Kidney glomerular epithelial cell (primary cell): ENCODE measurements around the gene UBALD1.
"Not testable (repeated sequence)": the region's sequence is repeated elsewhere in the genome, so short reads cannot be mapped to it uniquely, and the experiment has no call there.

Experiments
- DNase-seq: peaks from one replicate; lab custom pipeline; 2025; lab: John Stamatoyannopoulos, UW

Gene UBALD1

DNA sequence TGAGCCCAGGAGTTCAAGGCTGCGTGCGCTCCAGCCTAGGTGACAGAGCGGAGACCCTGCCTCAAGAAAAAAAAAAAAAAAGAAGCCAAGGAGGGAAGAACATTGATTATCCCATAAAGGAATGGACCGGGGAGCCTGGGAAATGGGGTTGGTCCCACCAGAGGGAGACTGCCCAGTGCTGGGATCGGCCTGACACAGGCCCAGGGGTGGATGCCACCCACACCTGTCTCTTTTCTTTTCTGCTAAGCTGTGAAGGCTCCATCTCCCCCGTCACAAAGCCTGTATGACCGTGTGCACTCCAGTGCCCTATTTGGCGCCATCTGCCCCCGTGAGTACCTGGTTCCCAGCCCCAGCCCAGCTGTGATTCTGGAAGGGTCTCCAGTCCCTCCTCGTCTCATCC is 15.7 kb downstream of the UBALD1 start:
- no peak for DNase-seq

DNA sequence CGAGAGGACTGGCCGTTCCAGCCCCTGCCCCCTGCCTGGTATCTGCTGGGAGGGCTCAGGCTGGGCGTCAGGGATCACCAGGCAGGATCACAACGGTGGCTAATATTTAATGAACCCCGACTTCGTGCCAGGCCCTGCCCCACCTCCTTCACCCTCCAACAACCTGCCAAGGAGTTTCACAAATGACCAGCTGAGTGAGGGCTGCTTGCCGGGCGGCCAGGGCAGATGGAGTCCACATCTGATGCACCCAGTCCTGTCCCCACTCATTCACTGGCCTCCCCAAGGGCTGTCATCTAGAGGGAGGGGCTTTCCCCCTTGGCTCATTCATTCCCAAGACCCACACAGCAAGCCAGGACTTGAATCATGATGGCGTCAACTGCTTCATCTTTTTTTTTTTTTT is 17.5 kb downstream of the UBALD1 start:
- DNase-seq: peak; percentile 67

DNA sequence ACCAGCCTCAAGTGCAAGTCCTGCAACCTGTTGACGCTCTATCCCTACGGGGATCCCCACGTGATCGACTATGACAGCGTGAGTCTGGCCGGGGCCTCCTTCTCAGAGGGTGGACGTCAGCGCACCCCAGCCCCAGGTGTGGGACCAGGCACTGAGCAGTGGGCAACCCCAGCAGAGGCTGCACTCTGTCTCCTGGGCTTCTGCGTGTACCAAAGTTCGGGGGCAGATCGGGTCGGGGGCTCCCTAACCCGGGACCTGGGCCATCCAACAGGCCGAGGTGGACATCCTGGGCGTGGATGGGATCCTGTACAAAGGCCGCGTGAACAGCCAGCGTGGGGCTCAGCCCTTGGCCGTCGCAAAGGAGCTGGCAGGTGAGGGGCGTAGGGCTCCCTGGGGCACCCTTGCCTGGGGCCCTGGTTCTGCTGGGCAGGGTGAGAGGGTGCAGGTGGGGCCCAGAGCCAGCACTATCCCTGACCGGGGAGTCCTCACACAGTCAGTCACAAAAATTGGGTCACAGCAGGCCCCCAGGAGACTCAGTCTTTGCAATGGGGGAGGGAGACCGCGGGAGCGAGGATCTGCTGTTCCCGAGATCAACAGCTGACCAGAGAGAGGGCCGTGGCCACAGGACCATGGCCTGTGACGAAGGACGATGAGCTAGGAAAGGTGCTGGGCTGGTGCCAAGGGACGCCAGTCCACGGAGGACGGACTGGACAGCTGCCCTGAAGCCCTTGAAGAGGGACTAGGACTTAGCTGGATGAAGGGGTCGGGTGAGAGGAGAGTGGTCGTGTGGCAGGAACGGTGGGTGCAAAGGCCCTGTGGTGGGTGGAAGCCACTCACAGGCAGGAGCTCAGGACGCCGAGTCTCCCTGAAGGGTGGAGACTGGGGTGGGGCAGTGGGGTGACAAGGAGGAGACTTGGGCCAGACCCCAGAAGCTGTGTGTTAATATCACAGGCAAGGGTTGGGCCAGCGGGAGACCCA is 20.0 kb downstream of the UBALD1 start:
- no peak for DNase-seq

DNA sequence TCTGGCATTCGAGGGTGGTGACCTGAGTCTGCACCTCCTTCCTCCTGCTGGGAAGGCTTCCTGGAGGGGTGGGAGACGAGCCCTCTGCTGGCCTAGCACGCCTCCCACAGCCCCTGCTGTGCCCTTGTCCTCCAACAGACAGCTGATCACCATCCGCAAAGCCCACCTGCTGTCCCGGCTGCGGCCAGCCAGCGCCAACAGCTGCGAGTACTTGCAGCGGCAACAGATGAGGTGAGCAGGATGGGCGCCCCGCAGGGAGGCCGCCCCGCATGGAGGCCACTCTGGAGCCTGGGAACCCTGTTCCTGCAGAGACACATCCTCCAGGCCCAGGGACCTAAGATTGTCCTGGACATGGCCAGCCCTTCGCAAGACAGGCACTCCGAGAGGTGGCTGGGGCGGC is 21.6 kb downstream of the UBALD1 start:
- no peak for DNase-seq

DNA sequence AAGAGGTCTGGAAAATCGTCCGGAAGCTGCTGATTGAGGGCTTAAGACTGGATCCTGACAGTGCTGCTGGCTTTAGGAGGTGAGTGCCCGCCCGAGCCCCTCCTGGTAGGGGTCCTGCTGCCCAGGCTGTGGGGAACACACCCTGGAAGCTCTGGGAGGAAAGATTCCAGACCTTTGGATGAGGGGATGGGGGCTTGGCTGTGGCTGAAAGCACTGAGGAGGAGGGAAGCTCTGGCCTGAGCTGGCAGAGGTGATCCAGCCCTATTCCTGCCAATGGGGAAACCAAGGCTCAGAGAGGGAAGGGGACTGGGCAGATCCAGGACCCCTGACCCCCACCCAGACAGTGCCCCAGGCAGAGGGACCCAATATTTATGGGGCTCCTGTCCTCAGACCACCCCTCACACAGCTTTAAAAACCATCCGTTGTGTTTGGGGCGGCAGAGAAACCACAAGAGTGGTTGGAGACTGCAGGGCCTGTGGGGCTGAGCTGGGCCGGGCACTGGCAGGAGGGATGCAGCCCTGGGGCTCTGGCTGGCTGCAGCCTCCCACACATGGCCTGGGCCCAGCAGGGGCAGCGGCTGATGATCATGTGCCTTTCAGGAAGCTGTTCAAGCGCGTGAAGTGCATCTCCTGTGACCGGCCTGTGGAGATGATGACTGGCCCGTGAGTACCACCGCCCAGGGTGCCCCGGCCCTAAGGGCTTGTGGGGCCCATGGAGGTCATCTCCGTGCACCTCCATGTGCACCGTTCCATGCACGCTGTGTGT is 22.8 kb downstream of the UBALD1 start:
- DNase-seq: no peak

DNA sequence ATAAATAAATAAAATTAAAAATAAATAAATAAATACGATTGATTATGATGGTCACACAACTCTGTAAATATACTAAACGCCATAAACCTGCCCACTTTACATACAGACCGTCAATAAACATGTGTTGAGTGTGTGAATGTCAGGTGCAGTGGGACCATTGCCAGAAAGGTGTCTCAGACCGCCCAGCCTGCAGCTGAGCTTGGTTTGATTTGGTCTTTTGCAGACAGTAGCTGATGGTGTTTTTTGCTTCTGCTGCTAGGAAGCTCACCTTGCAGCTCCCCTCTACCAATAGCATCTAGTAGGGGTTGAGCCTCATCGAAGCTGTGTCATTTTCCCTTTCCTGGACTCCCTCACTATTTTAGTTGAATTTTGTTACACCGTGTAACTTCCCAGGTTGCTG is 23.5 kb downstream of the UBALD1 start:
- no peak for DNase-seq

DNA sequence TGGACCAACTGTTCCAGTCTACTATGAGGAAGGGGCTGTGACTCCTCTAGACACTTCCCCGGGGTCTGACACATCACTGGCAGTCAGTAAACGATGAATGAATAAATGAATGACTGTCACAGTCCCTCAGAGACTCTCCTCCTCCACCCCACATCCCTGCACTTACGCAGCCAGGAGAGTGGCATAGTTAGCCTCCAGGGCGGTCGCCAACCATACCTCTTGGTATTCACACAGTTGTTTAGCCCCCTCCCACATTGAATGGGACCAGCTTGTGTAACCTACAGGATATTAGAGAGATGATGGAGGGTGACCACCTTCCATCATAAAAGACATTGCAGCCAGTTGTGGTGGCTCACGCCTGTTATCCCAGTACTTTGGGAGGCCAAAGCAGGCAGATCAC is 25.7 kb downstream of the UBALD1 start:
- no peak for DNase-seq

DNA sequence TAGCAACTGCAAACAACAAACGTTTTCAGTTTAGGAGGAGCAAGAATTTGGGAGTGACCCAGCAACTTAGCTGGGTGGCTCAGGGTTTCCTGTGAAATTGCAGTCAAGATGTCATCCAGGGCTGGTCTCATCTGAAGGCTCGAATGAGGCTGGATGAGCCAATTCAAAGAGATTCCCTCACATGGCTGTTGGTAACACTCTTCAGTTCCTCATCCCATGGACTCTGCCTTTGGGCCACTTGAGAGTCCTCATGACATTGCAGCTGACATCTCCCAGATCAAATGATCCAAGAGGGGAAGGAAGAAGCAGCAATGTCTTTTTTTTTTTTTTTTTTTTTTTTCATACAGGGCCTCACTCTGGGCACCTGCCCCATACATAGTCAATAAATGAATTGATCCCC is 26.3 kb downstream of the UBALD1 start:
- DNase-seq: no peak

DNA sequence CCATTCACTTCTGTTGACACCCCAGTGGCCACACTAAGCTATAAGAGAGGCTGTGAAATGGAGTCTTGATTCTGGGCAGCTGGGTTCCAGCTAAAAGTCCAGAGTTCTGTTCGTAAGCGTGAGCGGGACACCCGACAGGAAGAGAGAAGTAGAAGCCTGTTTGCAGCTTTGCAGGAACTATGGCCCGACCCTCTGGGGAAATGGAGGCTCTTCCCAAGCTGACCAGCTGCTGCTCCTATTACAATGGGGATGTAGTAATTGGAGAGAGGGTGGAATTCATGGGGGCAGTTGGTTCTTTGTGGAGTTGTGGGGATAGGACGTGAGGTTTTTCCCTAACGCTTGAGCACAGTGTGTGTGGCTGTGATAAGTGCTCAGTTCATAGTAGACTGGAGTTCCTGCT is 28.4 kb downstream of the UBALD1 start:
- no peak for DNase-seq

DNA sequence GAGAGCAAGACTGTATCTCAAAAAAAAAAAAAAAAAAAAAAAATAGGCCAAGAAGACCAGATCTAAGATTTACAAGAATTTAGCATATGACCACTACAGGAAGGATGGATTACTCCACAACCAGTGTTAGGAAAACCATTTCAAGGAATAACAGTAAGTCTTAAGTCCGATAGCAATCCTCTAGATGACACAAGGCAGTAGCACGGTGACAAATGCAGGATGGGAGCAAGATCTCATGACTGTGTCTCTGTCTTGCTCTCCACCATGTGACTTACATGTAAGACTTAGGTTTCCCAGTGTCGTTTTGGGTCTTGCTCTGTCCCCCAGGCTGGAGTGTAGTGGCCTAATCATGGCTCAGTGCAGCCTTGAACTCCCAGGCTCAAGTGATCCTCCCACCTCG is 30.8 kb downstream of the UBALD1 start:
- no peak for DNase-seq

DNA sequence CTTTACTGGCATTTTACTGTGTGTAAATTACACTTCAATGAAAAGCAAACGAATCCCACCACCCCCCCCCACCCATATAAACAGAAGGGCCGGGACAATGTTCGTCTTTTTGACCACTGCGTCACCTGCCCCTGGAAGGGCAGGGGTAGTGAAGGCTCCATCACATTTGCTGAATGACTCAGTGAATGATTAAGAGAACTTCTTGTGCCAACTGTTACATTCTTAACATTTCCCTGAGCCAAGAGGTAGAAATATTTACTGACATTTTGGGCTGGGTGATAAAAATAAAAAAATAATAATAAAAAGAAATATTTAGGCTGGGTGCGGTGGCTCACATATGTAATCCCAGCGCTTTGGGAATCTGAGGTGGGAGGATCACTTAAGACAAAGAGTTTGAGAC is 34.4 kb downstream of the UBALD1 start:
- peak; percentile 53 for DNase-seq

DNA sequence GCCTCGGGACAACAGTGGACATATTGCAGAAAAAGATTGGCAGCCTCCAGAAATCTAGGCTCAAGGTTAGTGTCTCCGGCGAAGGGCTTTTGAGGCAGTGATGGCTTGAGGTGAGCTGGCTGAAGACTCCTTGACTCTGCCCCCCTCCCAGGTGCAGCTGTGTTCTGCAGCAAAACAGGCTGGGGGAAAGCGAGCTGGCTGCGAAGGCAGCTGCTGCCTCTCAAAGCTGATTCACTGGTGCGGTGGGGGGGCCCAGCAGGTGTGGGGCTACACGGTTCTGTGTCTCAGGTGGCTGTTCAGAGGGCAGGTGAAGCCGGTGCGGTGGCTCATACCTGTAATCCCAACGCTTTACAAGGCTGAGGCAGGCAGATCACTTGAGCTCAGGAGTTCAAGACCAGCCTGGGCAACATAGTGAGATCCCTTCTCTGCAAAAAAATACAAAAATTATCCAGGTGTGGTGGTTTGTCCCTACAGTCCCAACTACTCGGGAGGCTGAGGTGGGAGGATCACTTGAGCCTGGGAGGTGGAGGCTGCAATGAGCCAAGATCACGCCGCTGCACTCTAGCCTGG is 35.6 kb downstream of the UBALD1 start:
- DNase-seq: no peak

DNA sequence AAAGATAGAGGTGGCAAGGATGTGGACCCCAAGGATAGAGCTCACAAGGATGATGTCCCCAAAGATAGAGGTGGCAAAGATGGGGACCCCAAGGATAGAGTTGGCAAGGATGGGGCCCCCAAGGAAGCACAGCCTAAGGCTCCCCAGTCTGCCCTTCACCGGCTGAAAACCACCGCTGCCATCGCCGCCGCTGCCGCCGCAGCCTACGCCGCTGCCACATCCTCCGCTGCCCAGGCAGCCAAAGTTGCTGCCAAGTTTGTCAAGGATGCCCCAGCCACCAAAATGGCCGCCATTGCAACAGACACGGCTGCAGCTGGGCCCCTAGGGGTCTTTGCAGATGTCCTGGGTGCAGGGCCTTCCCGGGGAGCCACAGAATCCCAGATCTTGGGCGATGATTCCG is 38.7 kb downstream of the UBALD1 start:
- no peak for DNase-seq

DNA sequence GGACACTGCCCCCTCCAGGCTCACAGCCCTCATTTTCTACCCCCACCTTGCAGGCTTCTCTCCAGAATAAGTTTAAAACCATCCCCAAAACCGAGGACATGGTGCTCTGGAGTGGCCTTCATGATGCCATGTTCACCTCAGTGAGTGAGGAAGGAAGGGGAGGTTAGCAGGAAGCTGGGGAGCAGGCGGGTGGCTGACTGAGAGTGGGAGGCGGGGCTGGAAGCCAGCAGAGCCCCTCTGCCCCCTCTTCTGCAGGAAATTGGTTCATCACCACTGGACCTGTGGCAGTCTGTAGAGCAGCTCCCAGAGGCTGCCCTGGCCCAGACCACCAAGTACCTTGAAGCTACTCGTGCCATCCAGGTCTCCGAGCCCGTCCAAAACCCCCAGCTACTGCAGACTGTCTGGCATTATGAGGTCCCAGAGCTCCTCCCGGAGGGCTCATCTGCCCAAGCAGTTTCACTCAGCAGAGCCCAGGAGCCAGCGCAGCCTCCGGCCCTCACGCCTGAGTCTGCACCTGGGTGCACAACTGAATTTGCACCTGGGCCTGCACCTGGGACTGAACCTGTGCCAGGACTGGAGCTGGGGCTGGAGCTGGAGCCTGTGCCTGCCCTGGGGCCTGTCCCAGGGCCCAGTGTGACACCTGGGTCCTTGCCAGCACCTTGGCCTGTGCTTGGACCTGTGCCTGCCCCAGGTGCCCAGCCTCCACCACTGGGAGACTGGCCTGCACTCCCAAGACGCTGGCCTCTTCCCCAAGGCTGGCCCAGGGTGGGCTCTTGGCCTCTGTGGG is 39.6 kb downstream of the UBALD1 start:
- DNase-seq: no peak

DNA sequence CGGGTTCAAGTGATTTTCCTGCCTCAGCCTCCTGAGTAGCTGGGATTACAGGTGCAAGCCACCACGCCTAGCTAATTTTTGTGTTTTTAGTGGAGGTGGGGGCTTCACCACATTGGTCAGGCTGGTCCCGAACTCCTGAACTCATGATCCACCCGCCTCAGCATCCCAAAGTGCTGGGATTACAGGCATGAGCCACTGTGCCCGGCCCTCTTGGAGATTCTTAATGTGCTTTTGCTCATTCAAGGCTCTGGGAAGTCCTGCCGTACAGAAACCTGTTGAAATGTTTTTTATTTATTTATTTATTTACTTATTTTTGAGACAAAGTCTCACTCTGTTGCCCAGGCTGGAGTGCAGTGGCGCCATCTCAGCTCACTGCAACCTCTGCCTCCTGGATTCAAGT is 40.8 kb downstream of the UBALD1 start:
- DNase-seq: not testable (repeated sequence)

DNA sequence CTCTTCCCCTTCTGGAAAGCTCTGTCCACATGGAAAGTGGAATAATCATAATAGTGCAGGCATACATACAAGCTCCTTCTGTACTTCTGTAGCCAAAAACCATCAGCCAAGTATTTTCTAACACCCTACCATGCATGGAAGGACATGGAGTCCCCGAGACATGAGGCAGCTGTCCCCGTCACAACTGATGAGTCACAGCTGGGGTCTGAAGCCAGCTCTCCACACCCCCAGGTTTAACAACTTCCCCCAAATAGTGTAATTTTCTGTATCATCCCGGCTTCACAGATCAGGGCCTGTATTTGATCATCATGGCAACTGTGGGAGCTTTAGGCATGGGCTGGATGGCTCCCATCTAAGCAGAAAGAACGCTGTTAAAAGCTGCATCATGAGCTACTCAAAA is 42.0 kb downstream of the UBALD1 start:
- no peak for DNase-seq

DNA sequence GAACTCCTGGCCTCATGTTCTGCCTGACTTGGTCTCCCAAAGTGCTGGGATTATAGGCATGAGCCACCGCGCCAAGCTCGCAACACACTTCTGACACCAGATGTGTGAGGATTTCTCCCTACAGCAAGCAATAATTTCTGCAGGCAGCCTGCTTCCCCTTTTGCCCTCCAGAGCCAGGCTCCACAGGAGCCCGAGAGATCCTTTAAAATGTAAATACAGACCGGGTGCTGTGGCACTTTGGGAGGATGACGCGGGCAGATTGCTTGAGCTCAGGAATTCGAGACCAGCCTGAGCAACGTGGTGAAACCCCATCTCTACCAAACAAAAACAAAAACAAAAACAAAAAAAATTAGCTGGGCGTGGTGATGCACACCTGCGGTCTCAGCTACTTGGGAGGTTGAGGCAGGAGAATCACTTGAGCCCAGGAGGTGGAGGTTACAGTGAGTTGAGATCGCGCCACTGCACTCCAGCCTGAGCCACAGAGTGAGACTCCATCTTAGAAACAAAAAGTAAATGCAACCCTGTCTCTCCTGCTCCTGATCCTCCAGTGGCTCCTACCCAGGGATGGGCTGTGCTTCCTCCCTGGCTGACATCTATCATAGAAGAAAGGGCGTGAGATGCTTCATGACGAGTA is 43.9 kb downstream of the UBALD1 start:
- DNase-seq: no peak

DNA sequence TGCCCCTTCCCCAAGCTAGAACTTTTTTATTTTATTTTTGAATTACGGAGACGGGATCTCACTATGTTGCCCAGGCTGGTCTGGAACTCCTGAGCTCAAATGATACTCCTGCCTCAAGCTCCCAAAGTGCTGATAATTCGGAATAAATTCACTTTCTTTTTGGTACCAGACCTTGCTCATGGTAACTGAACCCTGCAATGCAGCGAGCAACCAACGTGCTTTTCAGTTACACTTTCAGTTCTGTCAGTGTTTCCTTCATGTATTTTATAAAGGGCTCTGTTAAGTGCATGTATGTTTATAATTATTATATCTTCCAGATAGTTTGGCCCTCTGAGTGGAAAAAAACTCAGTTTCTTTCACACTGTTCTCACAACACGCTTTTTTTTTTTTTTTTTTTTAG is 44.6 kb downstream of the UBALD1 start:
- DNase-seq: no peak

DNA sequence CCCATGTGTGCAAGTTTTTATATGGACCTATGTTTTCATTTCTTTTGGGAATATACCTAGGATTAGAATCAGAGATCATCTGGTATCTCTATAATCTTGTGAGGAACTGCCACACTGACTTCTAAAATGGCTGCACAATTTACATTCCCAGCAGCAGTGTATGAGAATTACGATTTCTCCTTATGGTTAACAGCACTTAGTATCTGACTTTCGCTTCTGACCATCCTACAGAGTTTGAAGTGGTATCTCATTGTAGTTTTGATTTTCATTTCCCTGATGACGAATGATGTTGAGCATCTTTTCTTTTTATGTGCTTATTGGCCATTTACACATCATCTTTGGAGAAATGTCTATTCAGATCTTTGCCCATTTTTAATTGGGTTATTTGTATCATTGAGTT is 48.5 kb downstream of the UBALD1 start:
- no peak for DNase-seq

DNA sequence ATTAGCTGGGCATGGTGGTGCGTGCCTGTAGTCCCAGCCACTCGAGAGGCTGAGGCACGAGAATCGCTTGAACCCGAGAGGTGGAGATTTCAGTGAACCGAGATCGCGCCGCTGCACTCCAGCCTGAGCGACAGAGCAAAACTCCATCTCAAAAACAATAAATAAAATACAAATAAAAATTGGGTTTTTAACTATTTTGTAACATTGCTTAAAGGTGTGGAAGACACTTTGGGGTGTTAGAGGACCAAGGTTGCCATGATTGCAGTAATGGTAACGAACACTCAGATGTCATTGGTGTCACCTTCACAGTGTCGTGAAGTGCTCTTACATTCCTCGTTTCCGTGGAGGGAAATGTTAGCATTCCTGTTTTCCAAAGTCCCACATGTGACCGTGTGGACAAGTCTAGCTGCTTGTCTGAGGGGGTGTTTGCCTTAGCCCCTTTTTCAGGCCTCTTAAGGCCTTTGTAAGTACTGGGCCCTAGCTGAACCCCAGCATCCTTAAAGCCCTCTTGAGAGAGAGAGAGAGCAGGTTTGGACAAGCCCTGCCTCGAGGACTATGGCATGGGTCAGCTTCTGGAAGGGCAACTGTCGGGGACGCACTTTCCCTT is 49.9 kb downstream of the UBALD1 start:
- DNase-seq: no peak

DNA sequence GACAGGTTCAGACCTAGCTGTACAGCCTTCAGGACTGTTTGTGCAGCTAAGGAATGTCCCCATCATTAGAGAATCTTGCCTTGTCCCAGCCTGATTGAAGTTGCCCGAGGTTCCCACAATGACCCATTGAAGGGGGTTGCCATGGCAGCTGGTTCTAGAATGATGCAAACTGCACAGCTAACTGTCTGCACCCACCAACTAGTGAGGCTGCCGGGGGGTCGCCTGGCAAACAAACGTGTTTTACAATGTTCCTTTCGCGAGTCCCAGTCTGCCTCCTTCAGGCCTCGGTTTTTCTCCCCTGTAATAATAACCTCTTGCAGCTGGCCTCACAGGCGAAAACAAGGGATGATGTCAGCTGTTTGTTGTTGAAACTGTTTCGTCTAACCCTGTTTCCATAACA is 53.1 kb downstream of the UBALD1 start:
- DNase-seq: no peak
